ENCODE results near the gene PSMD9.
"Not testable (repeated sequence)": the region's sequence is repeated elsewhere in the genome, so short reads cannot be mapped to it uniquely, and the experiment has no call there.

The PSMD9 gene, protein sequence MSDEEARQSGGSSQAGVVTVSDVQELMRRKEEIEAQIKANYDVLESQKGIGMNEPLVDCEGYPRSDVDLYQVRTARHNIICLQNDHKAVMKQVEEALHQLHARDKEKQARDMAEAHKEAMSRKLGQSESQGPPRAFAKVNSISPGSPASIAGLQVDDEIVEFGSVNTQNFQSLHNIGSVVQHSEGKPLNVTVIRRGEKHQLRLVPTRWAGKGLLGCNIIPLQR

DNA sequence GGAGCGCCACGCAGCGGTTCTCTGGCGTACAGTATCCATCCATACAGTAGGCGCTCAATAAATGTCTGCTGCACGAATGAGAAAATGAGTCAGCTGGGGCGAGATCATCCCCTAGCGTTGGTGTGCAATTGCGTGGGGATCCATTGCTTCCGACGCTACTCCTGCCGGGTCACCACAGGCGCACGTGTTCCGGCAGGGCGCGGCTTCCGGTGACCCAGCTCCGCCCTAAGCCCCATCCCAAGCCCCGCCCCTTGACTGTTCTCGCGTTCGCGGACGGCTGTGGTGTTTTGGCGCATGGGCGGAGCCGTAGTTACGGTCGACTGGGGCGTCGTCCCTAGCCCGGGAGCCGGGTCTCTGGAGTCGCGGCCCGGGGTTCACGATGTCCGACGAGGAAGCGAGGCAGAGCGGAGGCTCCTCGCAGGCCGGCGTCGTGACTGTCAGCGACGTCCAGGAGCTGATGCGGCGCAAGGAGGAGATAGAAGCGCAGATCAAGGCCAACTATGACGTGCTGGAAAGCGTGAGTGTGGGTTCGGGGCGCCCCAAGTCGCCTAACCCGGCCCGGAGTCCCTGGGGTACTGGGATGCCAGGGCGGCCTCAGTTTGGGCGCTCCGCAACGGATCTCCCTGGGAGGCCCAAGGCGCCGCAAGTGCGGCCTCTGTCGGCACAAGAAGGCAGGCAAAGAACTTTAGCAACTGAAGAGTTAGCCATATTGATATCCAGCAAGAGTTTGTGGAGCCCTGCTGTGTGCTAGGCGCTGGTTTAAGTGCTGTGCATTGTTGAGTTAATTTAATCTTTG is at the start of gene PSMD9:
Gene PSMD9 (plus strand): TSS at position 313 of the 796 bp plus-strand sequence. CDS start 67 bp downstream, at position 380.
- DNase-seq = peak; percentile 99

DNA sequence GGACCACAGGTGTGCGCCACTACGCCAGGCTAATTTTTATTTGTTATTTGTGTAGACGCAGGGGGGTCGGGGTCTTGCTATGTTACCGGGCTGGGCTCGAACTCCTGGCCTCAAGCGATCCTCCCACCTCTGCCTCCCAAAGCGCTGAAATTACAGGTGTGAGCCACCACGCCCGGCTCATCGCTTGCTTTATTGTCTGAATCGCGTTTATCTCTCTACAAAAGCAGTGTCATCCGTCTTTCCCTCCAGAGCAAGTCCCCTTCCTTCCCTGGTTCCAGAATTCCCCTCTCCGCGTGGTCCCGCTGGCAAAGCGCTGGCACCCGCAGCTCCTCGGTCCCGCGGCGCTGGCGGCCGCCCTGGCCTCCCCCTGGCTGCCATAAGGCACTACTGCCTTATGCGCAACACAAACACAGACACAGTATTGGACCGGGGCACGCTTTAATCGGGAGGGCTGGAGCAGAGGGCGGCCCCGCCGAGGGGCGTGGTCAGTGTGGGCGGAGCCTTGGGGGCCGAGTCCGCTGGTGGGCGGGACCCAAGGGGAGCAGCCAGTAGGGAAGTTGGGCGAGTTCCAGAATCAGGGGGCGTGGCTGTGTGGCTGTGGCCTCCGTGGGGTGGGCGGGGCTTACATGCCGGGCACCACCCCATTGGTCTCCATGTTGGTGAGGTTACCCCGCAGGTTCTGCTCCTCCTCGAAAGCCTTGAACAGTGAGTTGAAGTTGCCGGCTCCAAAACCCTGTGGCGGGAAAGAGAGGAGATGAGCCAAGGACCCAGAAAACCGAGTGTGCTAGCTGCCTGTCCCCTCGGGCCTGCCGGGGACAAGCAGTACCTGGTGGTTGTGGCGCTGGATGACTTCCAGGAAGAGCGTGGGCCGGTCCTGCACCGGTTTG is 49.2 kb upstream of the PSMD9 start:
- peak; percentile 100 for DNase-seq

DNA sequence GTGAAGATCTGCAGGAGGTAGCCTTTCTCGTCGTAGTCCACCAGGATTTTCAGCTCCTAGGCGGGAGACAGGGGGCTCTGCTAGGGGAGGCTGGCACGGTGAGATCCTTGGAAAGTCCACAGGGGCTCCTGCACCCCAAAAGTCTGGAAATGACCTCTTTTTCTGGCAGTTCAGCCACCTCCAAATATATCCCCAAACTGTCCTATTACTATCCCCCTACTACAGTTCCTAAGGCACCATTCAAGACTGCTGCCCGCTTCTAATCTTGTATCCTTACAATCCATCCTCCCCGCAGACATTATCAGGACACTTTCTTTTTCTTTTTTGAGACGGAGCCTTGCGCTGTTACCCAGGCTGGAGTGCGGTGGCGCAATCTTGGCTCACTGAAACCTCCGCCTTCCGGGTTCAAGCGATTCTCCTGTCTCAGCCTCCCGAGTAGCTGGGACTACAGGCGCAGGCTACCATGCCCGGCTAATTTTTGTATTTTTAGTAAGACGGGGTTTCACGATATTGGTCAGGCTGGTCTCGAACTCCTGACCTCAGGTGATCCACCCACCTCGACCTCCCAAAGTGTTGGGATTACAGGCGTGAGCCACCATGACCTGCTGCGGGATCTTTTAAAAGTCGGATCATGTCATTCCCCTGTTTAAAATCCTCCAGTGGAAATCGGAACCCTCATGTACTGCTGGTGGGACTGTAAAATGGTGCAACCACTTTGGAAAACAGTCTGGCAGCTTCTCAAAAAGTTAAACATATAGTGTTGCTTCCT is 48.4 kb upstream of the PSMD9 start:
- no peak for DNase-seq

DNA sequence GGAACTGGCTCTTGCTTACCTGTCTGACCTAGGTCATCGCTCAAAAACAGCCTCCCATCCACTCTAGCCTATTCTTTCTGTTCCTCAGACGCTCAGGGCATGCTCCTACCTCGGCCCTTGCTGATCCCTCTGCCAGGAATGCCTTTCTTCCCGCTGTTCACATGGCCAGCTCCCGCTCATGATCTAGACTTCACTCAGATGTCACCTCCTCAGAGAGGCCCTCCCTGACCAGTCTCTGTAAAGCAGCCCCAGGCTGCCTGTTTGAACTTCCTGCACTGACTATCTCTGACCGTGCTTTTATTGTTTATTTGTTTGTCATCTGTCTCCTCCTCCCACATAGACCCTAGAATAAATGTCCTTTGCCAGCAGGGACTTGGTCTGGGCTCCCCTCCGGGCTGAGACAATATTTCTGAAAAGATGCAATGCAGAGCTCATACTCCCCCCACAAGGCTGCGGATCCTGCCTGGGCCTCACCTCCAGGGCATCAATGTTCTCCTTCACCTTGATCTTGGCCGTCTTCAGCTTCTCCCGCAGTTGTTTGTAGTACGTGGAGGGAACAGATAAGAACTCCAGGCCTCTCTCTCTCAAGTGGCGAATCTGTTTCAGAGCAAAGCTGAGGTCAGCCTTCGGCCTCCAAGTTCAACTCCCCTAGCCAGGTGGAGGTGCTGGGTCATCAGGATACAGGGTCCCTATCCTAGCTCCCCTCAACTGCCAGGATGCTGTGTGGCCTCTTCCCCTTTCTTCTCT is 45.2 kb upstream of the PSMD9 start:
- DNase-seq = no peak

DNA sequence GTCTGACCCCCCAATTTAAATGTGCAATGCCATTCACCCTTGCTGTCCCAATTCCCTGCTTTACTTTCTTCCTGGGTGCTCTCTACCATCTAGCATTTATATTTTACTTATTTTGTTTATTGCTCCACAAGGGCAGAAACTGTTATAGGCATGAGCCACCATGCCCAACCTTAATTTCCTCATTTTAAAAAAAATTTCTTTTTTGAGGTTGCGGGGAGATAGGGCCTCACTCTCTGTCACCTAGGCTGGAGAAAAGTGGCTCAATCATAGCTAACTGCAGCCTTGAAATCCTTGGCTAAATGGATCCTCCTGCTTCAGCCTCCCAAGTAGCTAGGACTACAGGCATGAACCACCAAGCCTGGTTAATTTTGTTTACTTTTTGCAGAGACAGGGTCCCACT is 42.9 kb upstream of the PSMD9 start:
- no peak for DNase-seq

DNA sequence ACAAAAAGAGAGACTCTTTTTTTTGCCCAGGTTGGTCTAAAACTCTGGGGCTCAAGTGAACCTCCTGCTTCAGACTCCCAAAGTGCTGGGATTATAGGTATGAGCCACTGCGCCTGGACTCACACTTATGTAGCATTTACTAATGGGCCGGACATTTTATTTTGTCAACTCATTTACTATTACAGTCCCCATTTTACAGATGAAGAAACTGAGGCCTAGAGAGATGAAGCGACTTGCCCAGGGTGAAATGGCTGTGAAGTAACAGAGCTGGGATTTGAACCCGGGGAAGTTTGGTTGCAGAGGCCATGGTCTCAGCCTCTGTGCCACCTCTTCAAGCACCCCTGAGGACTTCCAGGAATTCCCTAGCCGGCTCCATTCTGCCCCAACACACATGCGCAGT is 39.4 kb upstream of the PSMD9 start:
- DNase-seq = no peak

DNA sequence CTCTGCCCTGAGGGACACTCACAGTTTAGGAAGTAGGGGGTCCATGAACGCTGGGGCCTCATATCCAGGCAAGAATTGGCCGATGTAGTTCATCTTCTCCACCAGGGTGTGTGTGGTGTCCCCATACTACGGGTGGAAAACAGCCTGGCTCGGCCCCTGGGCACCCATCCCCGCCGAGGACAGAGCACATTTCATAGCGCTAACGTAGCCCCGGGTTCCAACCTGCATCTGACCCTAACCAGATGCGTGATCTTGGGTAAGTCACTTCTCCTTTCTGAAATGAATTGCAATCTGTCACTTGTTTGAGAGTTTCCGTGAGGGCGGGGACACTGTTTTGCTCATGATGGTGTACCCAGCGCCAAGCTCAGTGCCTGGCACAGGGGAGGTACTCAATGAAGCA is 38.9 kb upstream of the PSMD9 start:
- no peak for DNase-seq

DNA sequence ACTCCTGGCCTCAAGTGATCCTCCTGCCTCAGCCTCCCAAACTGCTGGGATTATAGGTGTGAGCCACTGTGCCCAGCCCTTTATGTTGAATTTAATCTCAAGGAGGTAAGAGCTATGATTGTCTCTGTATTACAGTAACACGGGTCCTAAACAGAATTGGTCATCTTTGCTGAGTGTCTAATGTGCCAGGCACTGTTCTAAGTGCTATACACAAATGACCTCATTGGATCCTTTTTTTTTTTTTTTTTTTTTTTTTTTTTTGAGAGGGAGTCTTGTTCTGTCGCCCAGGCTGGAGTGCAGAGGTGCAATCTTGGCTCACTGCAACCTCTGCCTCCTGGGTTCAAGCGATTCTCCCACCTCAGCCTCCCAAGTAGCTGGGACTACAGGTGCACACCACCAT is 36.2 kb upstream of the PSMD9 start:
- DNase-seq = not testable (repeated sequence)

DNA sequence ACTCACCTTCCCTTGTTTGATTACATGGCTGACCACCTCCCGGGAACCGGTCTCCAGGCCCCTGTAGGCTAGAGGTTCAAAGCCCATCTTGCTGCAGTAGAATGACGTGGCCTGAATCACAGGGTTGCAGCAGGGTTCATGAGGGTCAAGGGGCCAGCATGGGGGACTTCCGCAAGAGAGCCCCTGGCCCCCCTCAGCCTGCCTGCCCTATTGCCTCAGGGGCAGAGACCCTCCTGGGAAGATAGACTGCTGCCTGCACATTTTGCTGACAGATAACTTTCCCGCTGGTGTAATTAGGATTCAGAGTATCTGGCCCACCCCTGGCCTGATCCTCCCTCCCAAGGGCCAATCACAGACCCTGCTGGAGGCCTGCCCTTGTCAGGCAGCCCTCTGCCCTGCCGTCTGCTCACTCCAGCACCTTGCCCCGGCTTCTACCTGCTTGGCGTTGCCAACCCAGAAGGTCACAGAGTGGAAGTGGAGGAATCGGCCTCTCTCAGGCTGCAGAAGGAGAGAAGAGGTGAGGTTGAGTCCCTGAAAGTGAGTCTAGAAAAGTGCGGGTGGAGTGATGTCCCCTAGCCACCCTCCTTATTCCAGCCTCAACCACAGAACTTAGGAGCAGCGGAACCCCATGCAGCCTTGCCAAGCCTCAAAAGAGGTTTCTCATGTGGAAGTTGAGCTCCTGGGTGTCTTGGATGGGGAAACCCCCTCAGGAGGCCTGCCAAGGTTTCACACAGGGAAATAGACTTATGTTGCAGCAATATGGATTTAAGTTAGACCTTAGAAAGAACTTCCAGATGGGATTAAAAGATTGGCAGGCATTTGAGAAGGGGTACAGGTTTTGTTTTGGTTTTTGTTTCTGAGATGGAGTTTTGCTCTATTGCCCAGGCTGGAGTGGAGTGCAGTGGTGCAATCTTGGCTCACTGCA is 31.0 kb upstream of the PSMD9 start:
- DNase-seq = no peak

DNA sequence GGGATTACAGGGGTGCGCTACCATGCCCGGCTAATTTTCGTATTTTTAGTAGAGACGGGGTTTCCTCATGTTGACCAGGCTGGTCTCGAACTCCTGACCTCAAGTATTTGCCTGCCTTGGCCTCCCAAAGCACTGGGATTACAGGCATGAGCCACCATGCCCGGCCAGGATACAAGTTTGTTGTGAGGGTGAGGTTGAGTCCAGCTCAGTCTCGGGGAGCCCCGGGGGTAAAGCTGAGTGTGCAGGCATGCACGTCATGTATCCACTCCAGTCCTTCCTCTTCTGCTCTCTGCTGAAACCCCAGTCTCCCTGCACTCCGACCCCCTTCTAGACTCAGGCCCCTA is 30.3 kb upstream of the PSMD9 start:
- DNase-seq = no peak

DNA sequence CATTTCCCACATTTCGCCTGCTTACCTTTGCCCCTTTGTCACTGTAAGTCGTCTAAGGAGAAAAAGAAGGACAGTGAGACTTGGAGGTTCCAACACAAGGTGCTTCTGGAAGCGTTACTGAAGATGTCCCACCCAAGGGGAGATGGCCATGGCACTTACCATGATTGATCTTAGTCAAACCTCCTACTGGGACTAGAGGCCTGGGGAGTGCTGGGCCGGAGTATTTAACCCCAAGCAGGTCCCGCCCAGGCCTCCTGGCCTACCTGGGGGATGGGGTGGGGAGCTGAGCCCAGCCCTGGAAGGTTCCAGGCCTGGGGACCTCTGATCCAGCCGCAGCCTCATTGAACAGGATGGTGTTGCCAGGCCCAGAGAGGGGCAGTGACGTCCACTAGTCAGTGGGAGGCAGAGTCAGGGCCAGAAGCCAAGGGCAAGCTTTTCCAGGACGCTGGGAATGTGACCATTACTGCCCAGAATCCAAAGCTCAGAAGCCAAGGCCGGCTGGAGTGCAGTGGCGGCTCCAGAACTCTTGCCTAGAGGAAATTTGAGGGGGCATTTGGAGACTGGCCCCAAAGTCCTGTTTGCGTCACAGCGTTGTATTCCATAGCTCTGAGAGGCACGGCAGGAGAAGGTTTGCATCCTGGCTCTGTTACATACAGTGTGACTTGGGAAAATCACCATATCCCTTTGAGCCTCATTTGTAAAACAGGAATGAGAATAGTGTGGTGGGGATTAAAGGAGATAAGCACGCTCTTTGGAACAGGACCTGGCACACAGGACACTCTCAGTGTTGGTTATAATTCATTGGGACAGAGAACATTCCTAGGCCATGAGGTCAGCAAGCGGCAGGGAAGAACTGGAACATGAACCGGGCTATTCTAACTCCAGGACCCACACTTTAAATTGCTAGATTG is 29.7 kb upstream of the PSMD9 start, which contains the start of gene HPD:
Gene HPD (minus strand): TSS at position 198 of the 911 bp plus-strand sequence. CDS start 36 bp downstream, at position 162.
- no peak for DNase-seq

DNA sequence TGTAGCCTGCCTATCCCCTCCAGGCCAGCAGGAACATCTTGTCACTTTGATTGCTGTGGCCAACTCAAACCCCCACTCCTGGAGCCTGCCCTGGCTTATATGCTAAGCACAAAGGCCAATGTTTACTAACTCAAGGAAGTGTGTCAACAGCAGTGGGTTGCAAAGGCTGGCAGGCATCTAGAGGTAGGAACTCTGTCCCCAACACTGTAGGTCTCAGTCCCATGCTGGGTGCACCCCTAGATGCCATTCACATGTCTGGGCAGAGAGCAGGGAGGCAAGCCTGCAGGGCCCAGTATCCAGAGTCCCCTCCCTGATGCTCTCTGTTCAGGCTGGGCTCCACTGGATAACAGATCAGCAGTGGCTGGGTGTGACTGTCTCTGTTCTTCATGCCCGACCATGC is 28.3 kb upstream of the PSMD9 start:
- DNase-seq = no peak

DNA sequence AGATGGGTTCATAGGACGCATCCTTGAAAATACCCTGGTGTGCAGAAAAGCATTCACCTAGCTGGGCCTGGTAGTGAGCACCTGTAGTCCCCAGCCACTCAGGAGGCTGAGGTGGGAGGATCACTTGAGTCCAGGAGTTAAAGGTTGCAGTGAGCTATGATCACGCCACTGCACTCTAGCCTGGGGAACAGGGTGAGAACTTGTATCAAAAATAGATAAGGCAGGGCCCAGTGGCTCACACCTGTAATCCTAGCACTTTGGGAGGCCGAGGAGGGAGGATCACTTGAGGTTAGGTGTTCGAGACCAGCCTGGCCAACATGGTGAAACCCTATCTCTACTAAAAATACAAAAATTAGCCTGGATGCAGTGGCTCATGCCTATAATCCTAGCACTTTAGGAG is 27.9 kb upstream of the PSMD9 start:
- DNase-seq = not testable (repeated sequence)

DNA sequence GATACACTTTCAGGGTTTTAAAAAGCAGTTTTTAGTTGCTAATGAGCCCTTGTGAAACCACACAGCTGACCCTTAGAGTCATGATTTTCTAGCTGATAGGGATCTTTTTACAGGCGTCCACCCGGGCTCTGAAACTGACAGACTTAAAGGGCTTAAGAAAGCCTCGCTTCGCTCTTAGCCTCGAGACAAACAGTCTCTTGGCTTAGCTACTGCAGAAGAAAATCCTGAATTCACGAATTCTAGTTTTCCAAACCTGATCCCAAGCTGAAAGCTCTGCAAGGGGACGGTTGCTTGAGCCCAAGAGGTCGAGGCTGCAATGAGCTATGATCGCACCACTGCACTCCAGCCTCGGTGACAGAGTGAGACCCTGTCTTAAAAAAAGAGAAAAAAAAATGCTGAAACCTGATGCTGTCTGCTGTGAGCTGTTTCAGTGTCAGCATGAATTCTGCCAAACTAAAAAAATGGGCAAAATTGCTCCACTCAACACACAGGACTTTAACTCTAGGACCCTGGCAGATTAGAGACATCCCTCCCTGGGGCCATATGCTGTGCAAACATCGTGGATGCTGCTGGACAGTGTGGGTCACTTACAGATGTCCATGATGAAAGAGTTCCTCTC is 26.8 kb upstream of the PSMD9 start:
- DNase-seq = no peak

DNA sequence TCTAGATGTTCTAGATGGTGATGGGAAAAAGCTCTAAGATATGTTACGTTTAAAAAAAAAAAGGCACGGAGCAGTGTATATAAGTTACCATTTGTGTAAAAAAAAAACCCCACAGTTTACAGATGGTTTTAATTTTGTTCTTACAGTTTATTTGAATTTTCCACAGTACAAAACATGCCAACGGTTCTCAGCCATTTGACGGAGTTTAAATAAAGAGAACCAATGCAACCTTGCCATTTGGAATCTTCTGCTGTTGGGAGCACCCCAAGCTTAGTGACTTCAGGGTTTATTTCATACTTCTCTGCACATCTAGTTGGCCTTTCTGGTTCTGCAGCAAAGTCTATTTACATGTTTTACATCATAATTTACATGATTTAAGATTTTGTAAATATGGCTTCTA is 22.3 kb upstream of the PSMD9 start:
- no peak for DNase-seq

DNA sequence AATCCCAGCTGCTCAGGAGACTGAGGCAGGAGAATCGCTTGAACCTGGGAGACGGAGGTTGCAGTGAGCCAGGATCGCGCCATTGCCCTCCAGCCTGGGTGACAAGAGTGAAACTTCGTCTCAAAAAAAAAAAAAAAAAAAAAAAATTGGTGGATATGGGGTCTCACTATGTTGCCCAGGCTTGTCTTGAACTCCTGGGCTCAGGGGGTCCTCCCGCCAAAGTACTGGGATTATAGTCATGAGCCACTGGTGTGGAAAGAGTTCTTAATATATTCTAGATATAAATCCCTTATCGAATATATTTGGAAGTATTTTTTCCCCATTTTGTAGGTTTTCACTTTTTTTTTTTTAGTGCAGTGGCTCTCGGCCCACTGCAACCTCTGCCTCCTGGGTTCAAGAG is 19.4 kb upstream of the PSMD9 start:
- not testable (repeated sequence) for DNase-seq

DNA sequence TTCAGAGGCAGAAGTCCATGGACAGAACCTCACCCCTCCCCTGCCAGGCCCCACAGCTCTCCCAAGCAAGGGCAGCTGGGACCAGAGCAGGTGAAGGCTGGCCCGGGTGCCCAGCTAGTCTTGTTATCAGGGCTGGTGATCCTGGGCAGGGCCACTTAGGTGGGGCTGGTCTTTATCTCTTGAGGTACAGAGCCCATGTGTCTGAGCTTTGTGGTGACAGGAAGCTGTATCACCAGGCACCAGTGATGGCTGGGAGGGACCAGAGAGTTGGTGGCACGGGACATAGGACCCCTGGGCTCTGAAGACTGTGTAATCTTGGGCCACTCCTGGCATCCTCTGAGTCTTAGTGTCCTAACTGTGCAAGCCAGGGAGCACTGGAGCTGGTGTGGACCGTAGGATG is 17.1 kb upstream of the PSMD9 start:
- DNase-seq = no peak

DNA sequence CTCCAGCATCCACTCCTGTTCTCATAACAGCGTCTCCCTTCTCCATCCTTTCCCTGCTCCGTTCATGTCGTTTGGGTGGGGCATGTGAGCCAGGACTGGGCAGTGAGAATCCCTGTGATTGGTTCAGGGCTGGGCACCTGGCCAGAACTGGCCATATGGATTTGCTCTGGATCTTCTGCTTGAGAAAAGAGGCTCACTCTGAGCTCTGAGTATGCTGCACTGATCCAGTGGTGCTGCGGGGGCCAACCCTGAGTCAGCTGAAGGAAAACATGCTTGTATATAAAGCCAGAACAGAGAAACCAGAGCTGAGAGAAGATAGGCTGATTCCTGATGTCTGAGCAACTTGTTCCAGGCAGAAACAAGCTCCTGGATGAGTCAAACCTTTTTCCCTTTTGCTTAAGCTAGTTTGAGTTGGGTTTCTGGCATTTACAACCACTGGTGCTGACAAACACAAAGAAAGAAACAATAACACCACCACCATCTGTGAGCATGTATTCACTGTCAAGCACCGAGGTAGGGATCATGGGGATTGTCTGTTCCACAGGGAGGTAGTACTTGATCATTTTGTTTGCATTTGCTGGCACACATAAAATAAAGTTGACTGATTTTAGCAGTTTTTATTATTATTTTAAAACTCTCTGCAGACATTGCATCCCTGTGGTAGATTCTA is 15.9 kb upstream of the PSMD9 start:
- DNase-seq = no peak

DNA sequence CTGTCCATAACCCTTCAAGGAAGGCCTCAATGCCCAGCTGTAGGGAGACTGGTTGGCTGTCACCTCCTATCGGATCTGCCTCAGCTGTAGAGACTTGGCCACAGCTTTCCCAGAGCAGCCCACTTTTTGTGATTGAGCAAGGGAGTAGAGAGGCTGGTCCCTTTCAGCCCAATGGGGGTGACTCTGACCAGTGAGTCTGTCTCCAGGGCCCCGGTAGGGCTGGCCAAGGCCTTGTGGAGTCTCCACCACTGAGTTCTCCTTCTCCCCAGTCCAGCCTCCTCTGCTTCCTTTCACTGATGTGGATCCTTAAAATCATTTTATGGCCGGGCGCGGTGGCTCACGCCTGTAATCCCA is 15.4 kb upstream of the PSMD9 start:
- no peak for DNase-seq

All from activated CD4-positive, alpha-beta T cell treated with anti-CD3 and anti-CD28 coated beads for 4 hours (primary cell).